Measurements from ENCODE around the gene ARF6.

GRCh38 chr14:49861699-49862088, 31.2 kb upstream of the ARF6 start:
- TF ChIP-seq CTCF (IDR thresholded peaks at IDR 0.05 in 4 of 5, conservative IDR thresholded peaks at IDR 0.05 in 1 of 5) (no peak), POLR2A (IDR thresholded peaks at IDR 0.05) (peak in 1 of 2 donors; percentile 29)

All from gastrocnemius medialis (tissue), 4 donors.